Ishikawa (cell line): Measurements from ENCODE around the gene TMEM255B.

Source experiments
- EP300 ChIP-seq: IDR thresholded peaks from 2 replicates; pipeline ENCODE4 v1.6.1; 2012; ENCODE audit warnings: borderline replicate concordance
- FOXM1 ChIP-seq: IDR thresholded peaks from 2 replicates; pipeline ENCODE4 v1.6.1; 2012; ENCODE audit warnings: low read depth, borderline replicate concordance
- RAD21 ChIP-seq: IDR thresholded peaks from 2 replicates; pipeline ENCODE4 v1.6.1; 2012; ENCODE audit warnings: low read depth
- TF ChIP-seq, protein P1 (sequence below): IDR thresholded peaks from 2 replicates; pipeline ENCODE4 v1.6.1; 2012
- TF ChIP-seq, protein P2 (sequence below): IDR thresholded peaks from 2 replicates; pipeline ENCODE4 v1.6.1; 2012; ENCODE audit warnings: low read depth, mild to moderate bottlenecking

DNA sequence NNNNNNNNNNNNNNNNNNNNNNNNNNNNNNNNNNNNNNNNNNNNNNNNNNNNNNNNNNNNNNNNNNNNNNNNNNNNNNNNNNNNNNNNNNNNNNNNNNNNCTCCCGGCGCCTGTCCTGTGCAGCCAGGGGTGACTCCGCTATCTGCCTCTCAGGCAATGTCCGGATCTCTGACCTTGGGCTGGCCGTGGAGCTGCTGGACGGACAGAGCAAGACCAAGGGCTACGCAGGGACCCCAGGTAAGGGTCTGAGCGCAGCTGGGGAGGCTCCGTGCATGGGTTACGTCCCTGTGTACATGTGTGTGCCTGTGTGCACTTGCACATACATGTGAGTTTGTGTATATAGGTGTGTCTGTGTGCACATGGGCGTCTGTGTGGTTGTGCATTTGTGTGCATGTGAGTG lies 36.1 kb upstream of the TMEM255B start:
- no peak for TF ChIP-seq RAD21
- TF ChIP-seq FOXM1 = no peak
- TF ChIP-seq, protein P1, sequence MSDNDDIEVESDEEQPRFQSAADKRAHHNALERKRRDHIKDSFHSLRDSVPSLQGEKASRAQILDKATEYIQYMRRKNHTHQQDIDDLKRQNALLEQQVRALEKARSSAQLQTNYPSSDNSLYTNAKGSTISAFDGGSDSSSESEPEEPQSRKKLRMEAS = no peak
- TF ChIP-seq EP300 = no peak
- TF ChIP-seq, protein P2, sequence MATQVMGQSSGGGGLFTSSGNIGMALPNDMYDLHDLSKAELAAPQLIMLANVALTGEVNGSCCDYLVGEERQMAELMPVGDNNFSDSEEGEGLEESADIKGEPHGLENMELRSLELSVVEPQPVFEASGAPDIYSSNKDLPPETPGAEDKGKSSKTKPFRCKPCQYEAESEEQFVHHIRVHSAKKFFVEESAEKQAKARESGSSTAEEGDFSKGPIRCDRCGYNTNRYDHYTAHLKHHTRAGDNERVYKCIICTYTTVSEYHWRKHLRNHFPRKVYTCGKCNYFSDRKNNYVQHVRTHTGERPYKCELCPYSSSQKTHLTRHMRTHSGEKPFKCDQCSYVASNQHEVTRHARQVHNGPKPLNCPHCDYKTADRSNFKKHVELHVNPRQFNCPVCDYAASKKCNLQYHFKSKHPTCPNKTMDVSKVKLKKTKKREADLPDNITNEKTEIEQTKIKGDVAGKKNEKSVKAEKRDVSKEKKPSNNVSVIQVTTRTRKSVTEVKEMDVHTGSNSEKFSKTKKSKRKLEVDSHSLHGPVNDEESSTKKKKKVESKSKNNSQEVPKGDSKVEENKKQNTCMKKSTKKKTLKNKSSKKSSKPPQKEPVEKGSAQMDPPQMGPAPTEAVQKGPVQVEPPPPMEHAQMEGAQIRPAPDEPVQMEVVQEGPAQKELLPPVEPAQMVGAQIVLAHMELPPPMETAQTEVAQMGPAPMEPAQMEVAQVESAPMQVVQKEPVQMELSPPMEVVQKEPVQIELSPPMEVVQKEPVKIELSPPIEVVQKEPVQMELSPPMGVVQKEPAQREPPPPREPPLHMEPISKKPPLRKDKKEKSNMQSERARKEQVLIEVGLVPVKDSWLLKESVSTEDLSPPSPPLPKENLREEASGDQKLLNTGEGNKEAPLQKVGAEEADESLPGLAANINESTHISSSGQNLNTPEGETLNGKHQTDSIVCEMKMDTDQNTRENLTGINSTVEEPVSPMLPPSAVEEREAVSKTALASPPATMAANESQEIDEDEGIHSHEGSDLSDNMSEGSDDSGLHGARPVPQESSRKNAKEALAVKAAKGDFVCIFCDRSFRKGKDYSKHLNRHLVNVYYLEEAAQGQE = no peak
